ENCODE measurements around the gene SPATA13.

SPATA13 gene

GRCh38 chr13:24167666-24168391, 7.3 kb downstream of the SPATA13 start:
- no peak for DNase-seq (ENCODE audit: low read depth)

- no peak for DNase-seq (ENCODE audit: low read depth)
Measured at GRCh38 chr13:24168392-24168750, 7.9 kb downstream of the SPATA13 start.

GRCh38 chr13:24168979-24169378, 8.5 kb downstream of the SPATA13 start:
- DNase-seq (ENCODE audit: low read depth): no peak

- no peak for DNase-seq (ENCODE audit: low read depth)
Measured at GRCh38 chr13:24172071-24172470, 11.6 kb downstream of the SPATA13 start.

- DNase-seq (ENCODE audit: low read depth): no peak
Measured at GRCh38 chr13:24173795-24174194, 13.3 kb downstream of the SPATA13 start.

GRCh38 chr13:24175847-24176246, 15.3 kb downstream of the SPATA13 start:
- DNase-seq (ENCODE audit: low read depth): no peak

GRCh38 chr13:24176351-24177101, 16.0 kb downstream of the SPATA13 start:
- DNase-seq (ENCODE audit: low read depth): no peak

GRCh38 chr13:24178847-24179485, 18.4 kb downstream of the SPATA13 start:
- DNase-seq (ENCODE audit: low read depth): no peak

- no peak for DNase-seq (ENCODE audit: low read depth)
Measured at GRCh38 chr13:24179486-24179850, 18.9 kb downstream of the SPATA13 start.

- no peak for DNase-seq (ENCODE audit: low read depth)
Measured at GRCh38 chr13:24180750-24181377, 20.3 kb downstream of the SPATA13 start.

- no peak for DNase-seq (ENCODE audit: low read depth)
Measured at GRCh38 chr13:24181991-24182702, 21.6 kb downstream of the SPATA13 start.

- no peak for DNase-seq (ENCODE audit: low read depth)
Measured at GRCh38 chr13:24182703-24183081, 22.2 kb downstream of the SPATA13 start.

- DNase-seq (ENCODE audit: low read depth): no peak
Measured at GRCh38 chr13:24183741-24184182, 23.2 kb downstream of the SPATA13 start.

- no peak for DNase-seq (ENCODE audit: low read depth)
Measured at GRCh38 chr13:24184265-24184841, 23.8 kb downstream of the SPATA13 start.

GRCh38 chr13:24184882-24185281, 24.4 kb downstream of the SPATA13 start:
- DNase-seq (ENCODE audit: low read depth): no peak

GRCh38 chr13:24185591-24186232, 25.2 kb downstream of the SPATA13 start:
- no peak for DNase-seq (ENCODE audit: low read depth)

- no peak for DNase-seq (ENCODE audit: low read depth)
Measured at GRCh38 chr13:24187185-24187584, 26.7 kb downstream of the SPATA13 start.

GRCh38 chr13:24192057-24192810, 31.7 kb downstream of the SPATA13 start:
- no peak for DNase-seq (ENCODE audit: low read depth)

- DNase-seq (ENCODE audit: low read depth): no peak
Measured at GRCh38 chr13:24192811-24193162, 32.3 kb downstream of the SPATA13 start.

GRCh38 chr13:24194447-24194846, 33.9 kb downstream of the SPATA13 start:
- no peak for DNase-seq (ENCODE audit: low read depth)

- DNase-seq (ENCODE audit: low read depth): no peak
Measured at GRCh38 chr13:24195626-24196025, 35.1 kb downstream of the SPATA13 start.
